SK-N-SH (cell line): ENCODE data around the gene ASB18. TPM values are rescaled to one million over a fixed set of nuclear protein-coding genes. Genes with fewer than 3 reads are reported as not detected.

Source experiments
- CTCF ChIA-PET: fragments of 300-600, 350-600 bp; formaldehyde crosslinking; extraction: SDS; loops from one replicate; lab custom pipeline; 2021; lab: Yijun Ruan, JAX
- POLR2A ChIA-PET: fragments of 350-600 bp; sonication (Branson Sonifier 250); formaldehyde crosslinking; extraction: SDS; loops from one replicate; lab custom pipeline; 2020; ENCODE audit warnings: antibody characterized with exemption, inconsistent platforms; lab: Yijun Ruan, JAX
- DNase-seq: peaks from one replicate; pipeline ENCODE4 v3.0.0; 2012
- H2AFZ ChIP-seq: fragments of 200-600 bp; sonication (generic); 2 replicates; pipeline ENCODE4 v1.8.1; 2016; ENCODE audit warnings: antibody characterized with exemption, mild to moderate bottlenecking, low read depth
- H3F3A ChIP-seq: fragments of 200-600 bp; sonication (generic); replicated peaks from 2 replicates; pipeline ENCODE3; 2016; ENCODE audit warnings: antibody characterized with exemption, mild to moderate bottlenecking; ENCODE audit not compliant: insufficient read depth
- H3K27ac ChIP-seq, 2 experiments: fragments of 200-500 bp in 1 of 2; fragments of 200-600 bp in 1 of 2; sonication (Bioruptor generic) in 1 of 2; sonication (generic), shearing (Covaris generic) in 1 of 2; 2 replicates each; pipeline versions ENCODE4 v1.5.1 to v1.6.1; 2014 to 2016; ENCODE audit warnings: low read depth in 2 of 2, inconsistent platforms in 1 of 2, low read length in 1 of 2, mild to moderate bottlenecking in 1 of 2, mixed read lengths in 1 of 2
- H3K27me3 ChIP-seq: fragments of 200-600 bp; sonication (generic), shearing (Covaris generic); 2 replicates; pipeline ENCODE4 v1.6.1; 2016; ENCODE audit warnings: mixed run types; ENCODE audit not compliant: insufficient read depth
- H3K36me3 ChIP-seq, 2 experiments: fragments of 200-500 bp in 1 of 2; fragments of 200-600 bp in 1 of 2; sonication (Bioruptor generic) in 1 of 2; sonication (generic) in 1 of 2; replicated peaks in 1 of 2; 2 replicates each; pipeline versions ENCODE3 to v1.5.1; 2014 to 2016; ENCODE audit warnings: low read length in 1 of 2, mild to moderate bottlenecking in 1 of 2; ENCODE audit not compliant: insufficient read depth in 2 of 2, control insufficient read depth in 1 of 2
- H3K4me1 ChIP-seq, 2 experiments: fragments of 200-500 bp in 1 of 2; fragments of 200-600 bp in 1 of 2; sonication (Bioruptor generic) in 1 of 2; sonication (generic), shearing (Covaris generic) in 1 of 2; 2 replicates each; pipeline versions ENCODE4 v1.5.1 to v1.6.1; 2014 to 2016; ENCODE audit warnings: low read depth in 1 of 2, low read length in 1 of 2, mixed run types in 1 of 2; ENCODE audit not compliant: insufficient read depth in 2 of 2, control insufficient read depth in 1 of 2
- H3K4me2 ChIP-seq: fragments of 200-600 bp; sonication (generic), shearing (Covaris generic); 2 replicates; pipeline ENCODE4 v1.6.1; 2017; ENCODE audit warnings: mixed run types
- H3K4me3 ChIP-seq, 2 experiments: fragments of 200-500 bp in 1 of 2; fragments of 200-600 bp in 1 of 2; sonication (Bioruptor generic) in 1 of 2; sonication (generic), shearing (Covaris generic) in 1 of 2; 2 replicates each; pipeline versions ENCODE4 v1.5.1 to v1.8.1; 2014 to 2016; ENCODE audit warnings: low read depth in 2 of 2, inconsistent platforms in 1 of 2, low read length in 1 of 2, mild to moderate bottlenecking in 1 of 2, mixed read lengths in 1 of 2, moderate library complexity in 1 of 2
- H3K79me2 ChIP-seq: fragments of 200-600 bp; sonication (generic); 2 replicates; pipeline ENCODE4 v1.8.1; 2017; ENCODE audit warnings: mild to moderate bottlenecking; ENCODE audit not compliant: insufficient read depth
- H3K9ac ChIP-seq: fragments of 200-600 bp; sonication (generic); 2 replicates; pipeline ENCODE4 v1.6.1; 2017; ENCODE audit warnings: mixed run types
- H3K9me2 ChIP-seq: fragments of 200-600 bp; sonication (generic); 2 replicates; pipeline ENCODE4 v1.6.1; 2017; ENCODE audit warnings: mixed run types
- H3K9me3 ChIP-seq: fragments of 200-600 bp; sonication (generic); 2 replicates; pipeline ENCODE4 v1.6.1; 2017; ENCODE audit warnings: mixed run types, mild to moderate bottlenecking, moderate library complexity
- H4K20me1 ChIP-seq: fragments of 200-600 bp; sonication (generic); 2 replicates; pipeline ENCODE4 v1.6.1; 2017; ENCODE audit warnings: mild to moderate bottlenecking, mixed run types; ENCODE audit not compliant: insufficient read depth
- EZH2phosphoT487 ChIP-seq: fragments of 200-600 bp; sonication (generic); IDR thresholded peaks from 2 replicates; pipeline ENCODE4 v1.6.1; 2017; ENCODE audit warnings: low read depth, mixed run types, mild to moderate bottlenecking, antibody characterized with exemption, moderate library complexity, borderline replicate concordance
- GATA2 ChIP-seq: sonication (generic); formaldehyde crosslinking; IDR thresholded peaks from 2 replicates; pipeline ENCODE4 v1.5.0; 2020; ENCODE audit warnings: mild to moderate bottlenecking, missing genetic modification reagents
- MEF2A ChIP-seq: IDR thresholded peaks from 2 replicates; pipeline ENCODE4 v1.4.0; 2012; ENCODE audit warnings: low read depth, borderline replicate concordance
- SMC3 ChIP-seq: IDR thresholded peaks from 2 replicates; pipeline ENCODE4 v1.6.1; 2012; ENCODE audit warnings: low read depth, low read length, improper control_type of control experiment
- USF1 ChIP-seq: IDR thresholded peaks from 2 replicates; pipeline ENCODE4 v1.4.0; 2012; ENCODE audit warnings: low read depth, borderline replicate concordance
- USF2 ChIP-seq: fragments of 150-350 bp; IDR thresholded peaks from 2 replicates; pipeline ENCODE4 v1.6.1; 2017; ENCODE audit warnings: antibody characterized with exemption, low read length, low read depth, borderline replicate concordance
- WGBS: methylation state at CpG from one replicate; pipeline ENCODE4 v1.1.6; 2017; ENCODE audit warnings: low lambda C conversion rate; 5-methylcytosine and 5-hydroxymethylcytosine counted together
- polyA plus RNA-seq, 3 experiments: library from polyadenylated mRNA; depleted of rRNA; stranded (reverse); fragments of >200 nt; gene quantifications; 2 replicates each; pipeline ENCODE4 v1.2.3, GENCODE V29; 2012
- TF ChIP-seq, protein P1 (sequence below): fragments of 200-600 bp; sonication (generic); IDR thresholded peaks from 2 replicates; pipeline ENCODE4 v1.6.1; 2017; ENCODE audit warnings: antibody characterized with exemption, mild to moderate bottlenecking, moderate library complexity

Gene ASB18
- not detected in 2 replicates for polyA plus RNA-seq (2012; rRNA removed)
- not detected in 2 replicates for polyA plus RNA-seq (2012; cell fraction: cytosol; rRNA removed)
- polyA plus RNA-seq (2012; cell fraction: nucleus; rRNA removed) = not detected in 2 replicates

DNA sequence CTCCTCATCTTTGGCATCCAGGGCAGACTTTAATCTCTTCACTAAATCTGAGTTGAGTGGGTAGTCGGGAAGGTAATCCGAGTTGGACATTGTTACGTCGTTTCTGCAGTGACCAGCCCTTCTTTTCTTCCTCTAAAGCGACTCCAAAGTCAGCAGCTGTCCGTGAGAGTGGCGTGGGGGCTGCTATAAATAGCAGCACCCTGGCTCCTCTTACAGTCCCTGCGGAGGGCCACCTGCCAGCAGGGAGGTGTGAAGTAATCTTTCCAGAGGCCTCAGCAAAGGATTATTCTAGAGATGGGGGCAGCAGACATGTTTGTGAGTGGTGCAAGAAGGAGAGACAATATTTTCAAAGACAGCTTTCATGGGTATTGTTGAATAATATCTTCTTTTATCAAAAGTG lies at the start of gene ASB18:
ASB18 (minus strand) TSS at position 151 of the 400 bp plus-strand sequence; CDS start at position 90, 61 bp downstream.
- no peak within 1 kb of the TSS for H3K4me3 ChIP-seq
- WGBS = 4% methylated on average over 8 of the region's 8 CpGs
- no peaks in the 10 kb centered on the region for H3K79me2 ChIP-seq
- no peak within 1 kb of the TSS for H2AFZ ChIP-seq
- no peaks in the 10 kb centered on the region for H4K20me1 ChIP-seq
- no peaks in the 10 kb centered on the region for H3K9me3 ChIP-seq
- H3K27ac ChIP-seq = no peak within 1 kb of the TSS
- ChIA-PET POLR2A (no interaction called here), CTCF (no interaction called here)
- H3K9me2 ChIP-seq = no peaks in the 10 kb centered on the region
- no peak within 1 kb of the TSS for H3K4me2 ChIP-seq
- DNase-seq = no peak
- no peaks in the 10 kb centered on the region; the same call in 1 of the 2 replicates for H3K27me3 ChIP-seq
- no peaks in the 10 kb centered on the region for H3K36me3 ChIP-seq
- H3K4me1 ChIP-seq = no peaks in the 10 kb centered on the region
- TF ChIP-seq MEF2A (no peak), GATA2 (CRISPR knock-in tag) (no peak), EZH2phosphoT487 (no peak), SMC3 (no peak), USF1 (no peak), USF2 (no peak)
- TF ChIP-seq, protein P1, sequence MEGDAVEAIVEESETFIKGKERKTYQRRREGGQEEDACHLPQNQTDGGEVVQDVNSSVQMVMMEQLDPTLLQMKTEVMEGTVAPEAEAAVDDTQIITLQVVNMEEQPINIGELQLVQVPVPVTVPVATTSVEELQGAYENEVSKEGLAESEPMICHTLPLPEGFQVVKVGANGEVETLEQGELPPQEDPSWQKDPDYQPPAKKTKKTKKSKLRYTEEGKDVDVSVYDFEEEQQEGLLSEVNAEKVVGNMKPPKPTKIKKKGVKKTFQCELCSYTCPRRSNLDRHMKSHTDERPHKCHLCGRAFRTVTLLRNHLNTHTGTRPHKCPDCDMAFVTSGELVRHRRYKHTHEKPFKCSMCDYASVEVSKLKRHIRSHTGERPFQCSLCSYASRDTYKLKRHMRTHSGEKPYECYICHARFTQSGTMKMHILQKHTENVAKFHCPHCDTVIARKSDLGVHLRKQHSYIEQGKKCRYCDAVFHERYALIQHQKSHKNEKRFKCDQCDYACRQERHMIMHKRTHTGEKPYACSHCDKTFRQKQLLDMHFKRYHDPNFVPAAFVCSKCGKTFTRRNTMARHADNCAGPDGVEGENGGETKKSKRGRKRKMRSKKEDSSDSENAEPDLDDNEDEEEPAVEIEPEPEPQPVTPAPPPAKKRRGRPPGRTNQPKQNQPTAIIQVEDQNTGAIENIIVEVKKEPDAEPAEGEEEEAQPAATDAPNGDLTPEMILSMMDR = no peak
- H3F3A ChIP-seq = no peaks in the 10 kb centered on the region
- H3K9ac ChIP-seq = no peak within 1 kb of the TSS

GRCh38 chr2:236311286-236311685 lies 47.1 kb upstream of the ASB18 start:
- Histone ChIP-seq H3F3A (no peaks in the 10 kb centered on the region), H3K9me2 (no peaks in the 10 kb centered on the region), H3K36me3 (no peaks in the 10 kb centered on the region), H3K27me3 (no peaks in the 10 kb centered on the region), H4K20me1 (no peaks in the 10 kb centered on the region), H3K9ac (no peak overlapping the region), H3K4me2 (no peak overlapping the region), H3K79me2 (no peaks in the 10 kb centered on the region), H3K4me3 (no peak overlapping the region), H2AFZ (no peak overlapping the region), H3K9me3 (no peaks in the 10 kb centered on the region), H3K27ac (no peak overlapping the region), H3K4me1 (no peaks in the 10 kb centered on the region)
- ChIA-PET POLR2A (no interaction called here), CTCF (no interaction called here)
- no peak for TF ChIP-seq USF1
- DNase-seq = no peak
- 7% methylated on average over 3 of the region's 3 CpGs for WGBS
